ENCODE results near the gene TOMM22. TPM values are rescaled to one million over a fixed set of nuclear protein-coding genes. Genes with fewer than 3 reads are reported as not detected.
"Not testable (repeated sequence)": the region's sequence is repeated elsewhere in the genome, so short reads cannot be mapped to it uniquely, and the experiment has no call there.

The TOMM22 gene
- 10 to 100 TPM; 71.2 to 90.2 (median 79.8) TPM for polyA plus RNA-seq (ENCODE audit: insufficient read length in 10 of 10)
- long read RNA-seq, donor 1, transcript TOMM22-201 (4 exons, 2,040 nt) = major isoform, 22 of 23 reads
- long read RNA-seq, donor 1, partial matches to known transcripts = 0 of 23 reads
- long read RNA-seq, donor 1, other reads (novel, unspliced or antisense) = 0 of 23 reads
- long read RNA-seq, donor 2, transcript TOMM22-201 (4 exons, 2,040 nt) = major isoform, 28 of 71 reads
- long read RNA-seq, donor 2, partial matches to known transcripts = 42 of 71 reads
- long read RNA-seq, donor 2, other reads (novel, unspliced or antisense) = 0 of 71 reads
- long read RNA-seq, donor 3 = 0 reads
- long read RNA-seq, donor 4, transcript TOMM22-201 (4 exons, 2,040 nt) = major isoform, 40 of 40 reads
- long read RNA-seq, donor 4, partial matches to known transcripts = 0 of 40 reads
- long read RNA-seq, donor 4, other reads (novel, unspliced or antisense) = 0 of 40 reads
- long read RNA-seq, donor 5, transcript TOMM22-201 (4 exons, 2,040 nt) = major isoform, 56 of 58 reads
- long read RNA-seq, donor 5, partial matches to known transcripts = 0 of 58 reads
- long read RNA-seq, donor 5, other reads (novel, unspliced or antisense) = 0 of 58 reads
- long read RNA-seq, donor 6, transcript TOMM22-201 (4 exons, 2,040 nt) = major isoform, 56 of 56 reads
- long read RNA-seq, donor 6, partial matches to known transcripts = 0 of 56 reads
- long read RNA-seq, donor 6, other reads (novel, unspliced or antisense) = 0 of 56 reads
- long read RNA-seq, donor 7, transcript TOMM22-201 (4 exons, 2,040 nt) = major isoform, 26 of 27 reads
- long read RNA-seq, donor 7, partial matches to known transcripts = 0 of 27 reads
- long read RNA-seq, donor 7, other reads (novel, unspliced or antisense) = 0 of 27 reads
- long read RNA-seq, donor 8, transcript TOMM22-201 (4 exons, 2,040 nt) = major isoform, 32 of 138 reads
- long read RNA-seq, donor 8, partial matches to known transcripts = 105 of 138 reads
- long read RNA-seq, donor 8, other reads (novel, unspliced or antisense) = 0 of 138 reads
- long read RNA-seq, donor 9, transcript TOMM22-201 (4 exons, 2,040 nt) = major isoform, 5 of 5 reads
- long read RNA-seq, donor 9, partial matches to known transcripts = 0 of 5 reads
- long read RNA-seq, donor 9, other reads (novel, unspliced or antisense) = 0 of 5 reads

- peak; percentile 83 to 96 (median 91) for DNase-seq
These were observed at the start of gene TOMM22 for GRCh38 chr22:38681582-38682335. Gene TOMM22 (plus strand): TSS chr22:38681957. CDS start chr22:38681979, 22 bp downstream.

GRCh38 chr22:38632528-38632927, 49.2 kb upstream of the TOMM22 start:
- no peak for DNase-seq

- no peak for DNase-seq
These were observed 43.5 kb upstream of the TOMM22 start for GRCh38 chr22:38638216-38638615.

- DNase-seq = no peak
These were observed 43.0 kb upstream of the TOMM22 start for GRCh38 chr22:38638728-38639127.

GRCh38 chr22:38641476-38642040, 40.2 kb upstream of the TOMM22 start:
- no peak for DNase-seq

GRCh38 chr22:38644245-38644644, 37.5 kb upstream of the TOMM22 start:
- DNase-seq = not testable (repeated sequence)

GRCh38 chr22:38645430-38645829, 36.3 kb upstream of the TOMM22 start:
- DNase-seq = no peak

- no peak for DNase-seq
These were observed 31.8 kb upstream of the TOMM22 start for GRCh38 chr22:38649841-38650522.

- DNase-seq = no peak
These were observed 28.9 kb upstream of the TOMM22 start for GRCh38 chr22:38652859-38653258.

- no peak for DNase-seq
These were observed 28.0 kb upstream of the TOMM22 start for GRCh38 chr22:38653741-38654140.

GRCh38 chr22:38655519-38656255, 26.1 kb upstream of the TOMM22 start:
- DNase-seq = peak in 1 of 3 donors; percentile 5

GRCh38 chr22:38656256-38657044, 25.3 kb upstream of the TOMM22 start, which contains the start of the genes CBY1 and FAM227A:
Gene CBY1 (plus strand): TSS chr22:38656638. CDS start chr22:38668055, 11,417 bp downstream.
Gene FAM227A (minus strand): TSS chr22:38656392. CDS start chr22:38650168, 6,224 bp downstream.
- peak; percentile 82 to 97 (median 94) for DNase-seq

GRCh38 chr22:38657045-38657909, 24.5 kb upstream of the TOMM22 start:
- peak in 1 of 3 donors; percentile 12 for DNase-seq

- no peak for DNase-seq
These were observed 6.9 kb upstream of the TOMM22 start for GRCh38 chr22:38674888-38675287.

- DNase-seq = no peak
These were observed 5.9 kb upstream of the TOMM22 start for GRCh38 chr22:38675833-38676232.

- DNase-seq = no peak
These were observed 3.1 kb downstream of the TOMM22 start for GRCh38 chr22:38684895-38685294.

- no peak for DNase-seq
These were observed 4.0 kb downstream of the TOMM22 start for GRCh38 chr22:38685761-38686160.

All from muscle of back (tissue), 13 donors.